NCI-H146 treated with DMSO at 0.1 percent for 48 hours (cell line): ENCODE measurements around the gene AGBL4.
"Not testable (repeated sequence)": the region's sequence is repeated elsewhere in the genome, so short reads cannot be mapped to it uniquely, and the experiment has no call there.

Experiments used
- DNase-seq: peaks from one replicate; lab custom pipeline; 2025; ENCODE audit not compliant: unreplicated experiment; lab: John Stamatoyannopoulos, UW

Gene AGBL4

GRCh38 chr1:50023292-50024159, at the start of gene AGBL4:
Gene AGBL4 (minus strand): TSS chr1:50023954.
- peak; percentile 58 for DNase-seq

- no peak for DNase-seq
Observed at GRCh38 chr1:50066806-50067205, 43.1 kb upstream of the AGBL4 start.

GRCh38 chr1:50060279-50060678, 36.5 kb upstream of the AGBL4 start:
- no peak for DNase-seq

GRCh38 chr1:50048791-50049190, 25.0 kb upstream of the AGBL4 start:
- DNase-seq, result no peak

GRCh38 chr1:50047916-50048694, 24.4 kb upstream of the AGBL4 start:
- no peak for DNase-seq

GRCh38 chr1:50038237-50038809, 14.6 kb upstream of the AGBL4 start:
- DNase-seq, result no peak

- DNase-seq, result peak; percentile 29
Observed at GRCh38 chr1:50027794-50028193, 4.0 kb upstream of the AGBL4 start.

- DNase-seq, result no peak
Observed at GRCh38 chr1:49995734-49996133, 28.0 kb downstream of the AGBL4 start.

GRCh38 chr1:49971088-49971487, 52.7 kb downstream of the AGBL4 start:
- DNase-seq, result no peak

GRCh38 chr1:49951385-49951784, 72.4 kb downstream of the AGBL4 start:
- DNase-seq, result no peak

- not testable (repeated sequence) for DNase-seq
Observed at GRCh38 chr1:49915301-49915700, 108.5 kb downstream of the AGBL4 start.

- DNase-seq, result no peak
Observed at GRCh38 chr1:49906365-49906764, 117.4 kb downstream of the AGBL4 start.

GRCh38 chr1:49864581-49864980, 159.2 kb downstream of the AGBL4 start:
- DNase-seq, result no peak

GRCh38 chr1:49854741-49855140, 169.0 kb downstream of the AGBL4 start:
- peak; percentile 14 for DNase-seq

- DNase-seq, result no peak
Observed at GRCh38 chr1:49842596-49842995, 181.2 kb downstream of the AGBL4 start.

GRCh38 chr1:49841767-49842166, 182.0 kb downstream of the AGBL4 start:
- DNase-seq, result no peak

- no peak for DNase-seq
Observed at GRCh38 chr1:49824261-49824660, 199.5 kb downstream of the AGBL4 start.

GRCh38 chr1:49817681-49818080, 206.1 kb downstream of the AGBL4 start:
- no peak for DNase-seq

- not testable (repeated sequence) for DNase-seq
Observed at GRCh38 chr1:49787013-49787412, 236.7 kb downstream of the AGBL4 start.

- DNase-seq, result no peak
Observed at GRCh38 chr1:49765034-49765433, 258.7 kb downstream of the AGBL4 start.

GRCh38 chr1:49738118-49738517, 285.6 kb downstream of the AGBL4 start:
- not testable (repeated sequence) for DNase-seq

GRCh38 chr1:49728377-49728776, 295.4 kb downstream of the AGBL4 start:
- no peak for DNase-seq
